Brain microvascular endothelial cell (primary cell): ENCODE measurements around the gene MOV10.

Experiments used
- DNase-seq: peaks from one replicate; pipeline ENCODE4 v3.0.0-alpha.2; 2020
- H3K27ac ChIP-seq: fragments of 250-450 bp; sonication (Bioruptor Pico); 2 replicates; pipeline ENCODE4 v1.5.1; 2020; ENCODE audit warnings: mild to moderate bottlenecking, moderate library complexity
- H3K27me3 ChIP-seq: fragments of 250-450 bp; sonication (Bioruptor Pico); replicated peaks from 2 replicates; pipeline ENCODE4 v1.5.1; 2020; ENCODE audit warnings: mild to moderate bottlenecking
- H3K36me3 ChIP-seq: fragments of 250-450 bp; sonication (Bioruptor Pico); replicated peaks from 2 replicates; pipeline ENCODE4 v1.5.1; 2020; ENCODE audit warnings: mild to moderate bottlenecking
- H3K4me3 ChIP-seq: 2 replicates; pipeline ENCODE4 v1.5.1; 2011; ENCODE audit warnings: low read depth, mild to moderate bottlenecking, control low read depth, low read length, moderate library complexity
- in situ Hi-C: cut with HindIII; loops from 2 replicates; pipeline ENCODE4 v1.10.0; 2017; ENCODE audit warnings: low sequenced_read_pairs, low pct_ligation_motif_present
- TF ChIP-seq, protein P1 (sequence below): IDR thresholded peaks from 2 replicates; pipeline ENCODE4 v1.5.1; 2011; ENCODE audit warnings: low read depth, mild to moderate bottlenecking, moderate library complexity, low read length, control low read depth, inconsistent platforms; ENCODE audit errors: missing control alignments

MOV10 gene

DNA sequence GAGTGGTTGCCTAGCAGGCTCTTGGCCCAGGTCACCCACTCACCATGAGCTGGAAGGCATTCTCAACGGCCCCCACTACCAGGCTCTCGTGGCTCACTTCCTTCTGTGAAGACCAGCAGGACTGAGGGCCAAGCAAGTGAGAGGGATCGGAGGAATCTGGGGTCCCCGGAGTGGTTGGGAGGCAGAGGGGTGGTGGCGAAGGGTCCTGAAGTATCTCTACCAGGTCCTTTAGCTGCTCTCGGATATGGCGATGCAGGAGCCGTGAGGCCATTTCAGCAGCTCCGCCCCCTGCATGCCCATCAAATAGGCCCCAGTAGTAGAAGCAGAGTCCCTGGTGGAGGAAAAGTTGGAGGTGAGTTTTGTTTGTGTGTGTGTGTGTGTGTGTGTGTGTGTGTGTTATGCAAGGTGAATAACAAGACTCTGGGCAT lies 38.3 kb downstream of the MOV10 start:
- Histone ChIP-seq H3K36me3 (no peaks in the 10 kb centered on the region), H3K27ac (no peak overlapping the region), H3K4me3 (no peak overlapping the region), H3K27me3 (no peaks in the 10 kb centered on the region)
- TF ChIP-seq, protein P1, sequence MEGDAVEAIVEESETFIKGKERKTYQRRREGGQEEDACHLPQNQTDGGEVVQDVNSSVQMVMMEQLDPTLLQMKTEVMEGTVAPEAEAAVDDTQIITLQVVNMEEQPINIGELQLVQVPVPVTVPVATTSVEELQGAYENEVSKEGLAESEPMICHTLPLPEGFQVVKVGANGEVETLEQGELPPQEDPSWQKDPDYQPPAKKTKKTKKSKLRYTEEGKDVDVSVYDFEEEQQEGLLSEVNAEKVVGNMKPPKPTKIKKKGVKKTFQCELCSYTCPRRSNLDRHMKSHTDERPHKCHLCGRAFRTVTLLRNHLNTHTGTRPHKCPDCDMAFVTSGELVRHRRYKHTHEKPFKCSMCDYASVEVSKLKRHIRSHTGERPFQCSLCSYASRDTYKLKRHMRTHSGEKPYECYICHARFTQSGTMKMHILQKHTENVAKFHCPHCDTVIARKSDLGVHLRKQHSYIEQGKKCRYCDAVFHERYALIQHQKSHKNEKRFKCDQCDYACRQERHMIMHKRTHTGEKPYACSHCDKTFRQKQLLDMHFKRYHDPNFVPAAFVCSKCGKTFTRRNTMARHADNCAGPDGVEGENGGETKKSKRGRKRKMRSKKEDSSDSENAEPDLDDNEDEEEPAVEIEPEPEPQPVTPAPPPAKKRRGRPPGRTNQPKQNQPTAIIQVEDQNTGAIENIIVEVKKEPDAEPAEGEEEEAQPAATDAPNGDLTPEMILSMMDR, result no peak
- in situ Hi-C loops, result no loop called here
- DNase-seq, result no peak

DNA sequence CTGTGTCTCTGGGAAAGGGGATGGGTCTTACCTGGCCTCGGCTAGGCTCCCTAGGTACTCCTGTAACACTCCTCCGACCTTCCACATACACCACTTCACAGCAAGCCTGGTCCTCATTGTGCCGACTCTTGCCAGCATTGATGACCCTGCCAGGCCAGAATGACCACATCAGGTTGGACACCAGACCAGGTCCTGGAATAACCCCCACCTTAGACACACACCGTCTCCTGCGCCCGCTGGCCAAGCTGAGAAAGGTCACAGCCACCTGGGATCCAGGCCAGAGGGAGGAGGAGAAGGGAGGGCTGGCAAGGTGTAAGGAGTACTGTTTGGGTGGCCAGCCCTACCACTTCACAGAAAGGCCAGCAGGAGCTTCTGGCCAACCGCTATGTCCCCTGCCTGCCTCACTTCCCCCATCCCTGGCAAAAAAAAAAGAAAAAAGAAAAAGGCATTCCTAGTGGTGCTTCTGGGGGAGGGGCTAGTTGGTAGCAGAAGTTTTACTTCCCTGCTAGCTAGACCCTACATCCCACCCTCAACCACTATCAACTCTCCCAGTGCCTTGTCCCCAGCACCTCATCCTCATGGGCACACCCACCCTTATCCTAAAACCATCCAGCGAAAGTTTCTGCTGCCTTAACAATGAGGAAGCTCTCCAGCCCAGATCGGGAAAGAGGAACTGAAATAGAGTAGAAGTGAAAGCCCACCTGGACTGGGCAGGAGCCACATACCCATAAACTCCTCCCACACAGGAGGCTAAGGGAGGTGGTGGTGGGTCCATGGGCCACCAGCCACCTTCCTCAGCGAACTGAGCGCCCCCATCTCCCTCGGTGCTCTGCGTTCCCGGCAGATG lies 39.2 kb downstream of the MOV10 start:
- TF ChIP-seq, protein P1, result no peak
- no peak for DNase-seq
- in situ Hi-C loops, result no loop called here
- peak overlapping the region; percentile 56 for H3K4me3 ChIP-seq
- H3K27ac ChIP-seq, result no peak overlapping the region
- no peaks in the 10 kb centered on the region for H3K36me3 ChIP-seq
- H3K27me3 ChIP-seq, result no peaks in the 10 kb centered on the region

DNA sequence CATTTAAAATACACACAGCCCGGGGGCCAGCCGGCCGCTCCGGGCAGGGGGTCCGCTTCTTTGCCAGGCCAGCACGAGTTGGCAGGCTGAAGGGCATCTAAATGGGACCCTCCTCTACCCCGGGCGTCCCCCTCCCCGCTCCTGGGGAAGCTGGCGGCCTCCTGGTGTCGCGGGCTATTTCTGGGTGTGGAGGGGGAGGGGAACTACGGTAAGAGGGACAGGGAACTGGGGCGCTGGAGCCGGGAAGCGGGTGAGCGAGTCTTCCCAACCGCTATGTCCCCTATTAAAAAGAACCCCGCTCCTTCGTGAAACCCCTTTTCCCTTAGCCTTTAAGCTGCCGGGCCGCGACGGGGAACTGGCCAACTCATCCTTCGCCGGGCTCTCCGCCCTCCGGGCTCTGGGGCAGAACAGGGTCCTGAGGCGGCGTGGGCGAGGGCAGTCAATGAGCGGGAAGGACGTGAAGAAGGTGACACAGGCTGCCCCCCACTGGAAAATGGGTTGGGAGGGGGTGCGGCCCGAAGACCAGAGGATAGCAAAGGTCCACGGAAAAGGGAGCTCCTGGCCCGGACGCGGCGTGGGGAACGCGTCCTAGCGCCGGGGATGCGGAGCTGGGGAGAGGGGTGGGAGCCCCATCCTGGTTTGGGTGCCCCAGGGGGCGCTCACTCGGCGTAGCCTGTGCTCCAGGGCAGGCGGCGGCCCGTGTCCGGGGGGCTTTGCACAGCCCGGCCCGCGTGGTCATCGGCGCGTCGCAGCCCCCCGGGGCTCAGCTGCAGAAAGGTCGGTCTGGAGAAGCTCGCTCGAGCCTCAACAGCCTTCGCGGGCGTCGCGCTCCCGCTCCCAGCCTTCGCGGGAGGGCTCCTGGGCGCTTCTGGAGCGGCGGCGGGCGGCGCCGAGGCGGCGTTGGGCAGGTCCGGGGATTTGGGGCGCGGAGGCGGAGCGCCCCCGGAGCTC lies 40.1 kb downstream of the MOV10 start:
- no peaks in the 10 kb centered on the region for H3K27me3 ChIP-seq
- H3K36me3 ChIP-seq, result no peaks in the 10 kb centered on the region
- TF ChIP-seq, protein P1, result peak; percentile 18
- H3K27ac ChIP-seq, result no peak overlapping the region
- H3K4me3 ChIP-seq, result peak overlapping the region; percentile 56
- in situ Hi-C loops, result no loop called here
- DNase-seq, result no peak

DNA sequence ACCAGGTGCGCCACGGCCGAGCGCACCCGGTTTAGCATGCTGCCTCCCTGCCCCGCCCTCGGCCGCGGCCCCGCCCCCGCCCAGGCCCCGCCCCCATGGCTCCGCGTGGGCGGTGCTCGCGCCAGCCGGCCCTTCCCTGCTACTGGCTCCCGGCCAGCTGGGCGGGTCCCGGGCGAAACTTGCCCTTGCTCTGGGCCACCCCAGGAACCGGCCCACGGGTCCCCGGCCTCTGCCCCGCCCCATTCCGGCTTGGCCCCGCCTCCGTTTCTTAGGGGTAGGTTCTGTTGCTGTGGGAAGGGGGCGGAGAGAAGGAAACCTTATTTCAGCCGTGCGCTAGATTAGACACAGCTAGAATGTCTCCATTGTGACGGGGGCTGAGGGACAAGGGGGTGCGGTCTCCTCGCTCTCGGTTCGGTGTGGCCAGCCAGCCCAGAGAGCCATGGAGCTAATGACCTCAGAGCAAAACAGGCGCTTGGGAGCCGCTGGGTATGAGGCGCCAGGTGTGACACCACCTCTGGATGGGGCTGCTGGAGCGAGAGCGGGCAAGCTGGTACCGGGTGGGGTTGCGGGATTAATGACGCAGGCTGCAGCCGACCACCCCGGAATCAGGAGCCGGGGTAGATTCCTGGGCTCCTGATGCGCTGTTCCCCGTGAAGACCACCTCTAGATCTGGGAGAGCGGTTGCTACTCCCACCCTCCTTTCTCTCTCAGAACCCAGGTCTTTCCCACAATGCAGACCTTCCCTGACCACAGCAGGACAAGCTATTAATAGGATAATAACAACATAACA lies 41.0 kb downstream of the MOV10 start, which contains the start of gene PPM1J:
PPM1J (minus strand) TSS at position 69 of the 790 bp plus-strand sequence; CDS start at position 38, 31 bp downstream.
- in situ Hi-C loops, result no loop called here
- TF ChIP-seq, protein P1, result no peak
- Histone ChIP-seq H3K27ac (peak within 1 kb of the TSS; percentile 13), H3K4me3 (peak within 1 kb of the TSS; percentile 66), H3K27me3 (no peaks in the 10 kb centered on the region), H3K36me3 (no peaks in the 10 kb centered on the region)
- DNase-seq, result peak; percentile 93

DNA sequence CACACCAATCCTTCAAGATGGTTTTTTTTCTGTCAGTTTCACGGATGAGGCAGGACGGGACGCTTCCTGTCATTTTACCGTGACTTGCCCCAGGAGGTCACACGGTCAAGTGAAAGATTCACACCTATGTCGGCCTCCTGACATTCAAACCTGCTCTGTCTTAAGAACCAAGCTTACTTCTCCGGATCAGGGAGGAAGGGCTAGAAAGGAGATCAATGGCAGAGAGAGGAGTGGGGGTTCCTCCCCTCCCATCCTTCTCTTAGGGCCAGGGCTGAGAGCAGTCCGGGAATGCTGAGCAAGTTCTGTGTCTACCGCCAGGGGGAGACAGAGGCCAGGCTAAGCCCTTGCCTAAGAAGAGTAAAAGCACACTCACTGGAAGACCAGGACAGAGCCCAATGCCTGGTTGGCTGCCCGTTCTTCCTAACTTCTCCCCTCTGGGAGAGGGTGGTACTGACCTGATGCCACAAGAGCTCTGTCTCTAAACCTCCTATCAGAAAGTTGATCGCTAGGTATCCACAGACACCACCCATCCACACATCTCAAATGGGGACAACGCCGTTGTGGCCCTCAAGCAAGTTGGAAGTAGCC lies 41.8 kb downstream of the MOV10 start:
- DNase-seq, result peak; percentile 87
- peak overlapping the region; percentile 66 for H3K4me3 ChIP-seq
- H3K27ac ChIP-seq, result no peak overlapping the region
- TF ChIP-seq, protein P1, result peak; percentile 97
- in situ Hi-C loops, result no loop called here
- H3K27me3 ChIP-seq, result no peaks in the 10 kb centered on the region
- H3K36me3 ChIP-seq, result no peaks in the 10 kb centered on the region
